ENCODE data around the gene CACNA2D1.

DNA sequence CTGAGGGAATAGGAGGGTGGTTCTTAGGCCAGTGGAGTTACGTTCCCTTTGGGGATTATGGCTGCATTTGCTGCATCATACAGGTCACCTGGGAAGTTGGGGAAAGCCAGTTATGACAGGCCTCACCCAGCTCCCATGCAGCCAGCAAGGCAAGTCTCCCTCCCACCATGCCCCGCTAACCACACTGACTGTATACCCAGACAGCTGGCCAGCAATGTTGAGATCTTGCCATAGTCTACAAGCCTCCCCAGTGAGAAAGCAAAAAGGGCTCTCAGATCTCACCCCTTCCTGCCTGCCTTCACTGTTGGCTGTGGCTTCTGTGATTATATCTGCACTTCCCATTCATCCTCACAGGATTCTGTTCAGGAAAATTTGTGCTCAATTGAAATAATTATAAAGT lies 540.5 kb downstream of the CACNA2D1 start:
- TF ChIP-seq, protein P1, sequence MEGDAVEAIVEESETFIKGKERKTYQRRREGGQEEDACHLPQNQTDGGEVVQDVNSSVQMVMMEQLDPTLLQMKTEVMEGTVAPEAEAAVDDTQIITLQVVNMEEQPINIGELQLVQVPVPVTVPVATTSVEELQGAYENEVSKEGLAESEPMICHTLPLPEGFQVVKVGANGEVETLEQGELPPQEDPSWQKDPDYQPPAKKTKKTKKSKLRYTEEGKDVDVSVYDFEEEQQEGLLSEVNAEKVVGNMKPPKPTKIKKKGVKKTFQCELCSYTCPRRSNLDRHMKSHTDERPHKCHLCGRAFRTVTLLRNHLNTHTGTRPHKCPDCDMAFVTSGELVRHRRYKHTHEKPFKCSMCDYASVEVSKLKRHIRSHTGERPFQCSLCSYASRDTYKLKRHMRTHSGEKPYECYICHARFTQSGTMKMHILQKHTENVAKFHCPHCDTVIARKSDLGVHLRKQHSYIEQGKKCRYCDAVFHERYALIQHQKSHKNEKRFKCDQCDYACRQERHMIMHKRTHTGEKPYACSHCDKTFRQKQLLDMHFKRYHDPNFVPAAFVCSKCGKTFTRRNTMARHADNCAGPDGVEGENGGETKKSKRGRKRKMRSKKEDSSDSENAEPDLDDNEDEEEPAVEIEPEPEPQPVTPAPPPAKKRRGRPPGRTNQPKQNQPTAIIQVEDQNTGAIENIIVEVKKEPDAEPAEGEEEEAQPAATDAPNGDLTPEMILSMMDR (IDR thresholded peaks at IDR 0.05; ENCODE audit: low read depth, low read length) = no peak
- no peak for TF ChIP-seq POLR2A (IDR thresholded peaks at IDR 0.05; ENCODE audit: extremely low read depth, insufficient read length)
- TF ChIP-seq MAX (IDR thresholded peaks at IDR 0.05; ENCODE audit: low read depth, low read length) = no peak
